Sigmoid colon (tissue), 7 donors: ENCODE measurements around the gene NACC1. TPM values are rescaled to one million over a fixed set of nuclear protein-coding genes. Genes with fewer than 3 reads are reported as not detected.

Experiments
- DNase-seq: peaks from one replicate; pipeline ENCODE4 v3.0.0-alpha.2; 2019
- H3K27ac ChIP-seq, 4 donors: fragments of 200-600 bp; sonication (generic); one replicate each; pipeline ENCODE4 v1.5.1; 2016 to 2019; ENCODE audit warnings: mild to moderate bottlenecking in 1 of 4
- H3K27me3 ChIP-seq, 3 donors: fragments of 200-600 bp; sonication (generic); one replicate each; pipeline ENCODE4 v1.5.1; 2019; ENCODE audit warnings: mild to moderate bottlenecking in 1 of 3
- H3K36me3 ChIP-seq, 4 donors: fragments of 200-600 bp; sonication (generic); one replicate each; pipeline ENCODE4 v1.5.1; 2016 to 2019
- H3K4me1 ChIP-seq, 4 donors: fragments of 200-600 bp; sonication (generic); one replicate each; pipeline ENCODE4 v1.5.1; 2017 to 2019
- H3K4me3 ChIP-seq, 4 donors: fragments of 200-600 bp; sonication (generic); one replicate each; pipeline ENCODE4 v1.5.1; 2017 to 2019; ENCODE audit warnings: mild to moderate bottlenecking in 2 of 4, moderate library complexity in 1 of 4
- H3K9me3 ChIP-seq, 4 donors: fragments of 200-600 bp in 3 of 4; sonication (generic) in 3 of 4; one replicate each; pipeline versions ENCODE4 v1.5.1 to v1.6.1; 2013 to 2019
- CTCF ChIP-seq, 4 experiments: fragments of 450-650 bp in 3 of 4; fragments of 200-600 bp in 1 of 4; IDR thresholded peaks; one replicate each; pipeline ENCODE4 v1.5.1; 2016 to 2019; ENCODE audit warnings: antibody characterized with exemption in 4 of 4, mild to moderate bottlenecking in 3 of 4, moderate library complexity in 2 of 4
- EP300 ChIP-seq, 4 donors: sonication (generic); formaldehyde crosslinking; IDR thresholded peaks; one replicate each; pipeline ENCODE4 v1.6.1; 2017; ENCODE audit warnings: antibody characterized with exemption in 4 of 4
- POLR2A ChIP-seq, 2 donors: fragments of 450-650 bp; IDR thresholded peaks; one replicate each; pipeline ENCODE4 v1.6.1; 2016; ENCODE audit warnings: antibody characterized with exemption in 2 of 2, mild to moderate bottlenecking in 2 of 2, moderate library complexity in 2 of 2
- POLR2AphosphoS5 ChIP-seq, 4 donors: sonication (generic); formaldehyde crosslinking; IDR thresholded peaks; one replicate each; pipeline ENCODE4 v1.6.1; 2017; ENCODE audit warnings: antibody characterized with exemption in 4 of 4
- WGBS, 2 donors: extraction: QIAGEN DNeasy Blood & Tissue Kit; methylation state at CpG; one replicate each; pipeline ENCODE4 v1.1.7; 2013; 5-methylcytosine and 5-hydroxymethylcytosine counted together
- intact Hi-C: fragments of 100-400 bp; cut with DNase I; formaldehyde crosslinking; loops from one replicate; pipeline ENCODE4 v1.15.1; 2023
- polyA plus RNA-seq, 3 donors: library from polyadenylated mRNA; stranded (reverse); fragments of 200-250 nt; gene quantifications; one replicate each; pipeline ENCODE4 v1.2.3, GENCODE V29; 2013
- total RNA-seq, 4 donors: library from RNA; depleted of rRNA; stranded (reverse); fragments of >200 nt; gene quantifications; one replicate each; pipeline ENCODE4 v1.1.0, GENCODE V29; 2016
- donor health status: healthy with polysubstance abuse.
- donor health status: Bipolar disorder and iron deficiency.
- donor health status: healthy.

Gene NACC1
- total and polyA plus RNA-seq, 7 donors = 8.1 to 67.2 (median 18.8) TPM

- H3K9me3 ChIP-seq = no peaks in the 10 kb centered on the region
- peak overlapping the region; percentile 74 to 95 (median 86) for H3K27ac ChIP-seq
- H3K36me3 ChIP-seq = peaks cover 0 to 13% (median 4%) of the 10 kb centered on the region in 4 donors
- no peaks in the 10 kb centered on the region for H3K27me3 ChIP-seq
- intact Hi-C loops = loop anchor here (5.0 to 10.0 kb wide), 2 partner anchors 48 to 220 kb away; partner anchors contain the start of genes DNASE2, IER2, KLF1 and STX10
- H3K4me3 ChIP-seq = peak overlapping the region in 3 of 4 donors; percentile 7 to 29 (median 17)
- WGBS, 2 donors = 35 to 75% methylated on average over 33 of the region's 33 CpGs
- H3K4me1 ChIP-seq = peaks cover 0 to 40% (median 31%) of the 10 kb centered on the region in 4 donors
- no peak for TF ChIP-seq POLR2A (IDR thresholded peaks at IDR 0.05)
- TF ChIP-seq POLR2AphosphoS5 (IDR thresholded peaks at IDR 0.05) = peak; percentile 55 to 86 (median 70)
- peak; percentile 62 to 84 (median 76) for TF ChIP-seq CTCF (IDR thresholded peaks at IDR 0.05)
- peak in 1 of 4 donors; percentile 47 for TF ChIP-seq EP300 (IDR thresholded peaks at IDR 0.05)
- peak; percentile 86 for DNase-seq
These were observed 13.7 kb upstream of the NACC1 start for GRCh38 chr19:13104360-13104847.

DNA sequence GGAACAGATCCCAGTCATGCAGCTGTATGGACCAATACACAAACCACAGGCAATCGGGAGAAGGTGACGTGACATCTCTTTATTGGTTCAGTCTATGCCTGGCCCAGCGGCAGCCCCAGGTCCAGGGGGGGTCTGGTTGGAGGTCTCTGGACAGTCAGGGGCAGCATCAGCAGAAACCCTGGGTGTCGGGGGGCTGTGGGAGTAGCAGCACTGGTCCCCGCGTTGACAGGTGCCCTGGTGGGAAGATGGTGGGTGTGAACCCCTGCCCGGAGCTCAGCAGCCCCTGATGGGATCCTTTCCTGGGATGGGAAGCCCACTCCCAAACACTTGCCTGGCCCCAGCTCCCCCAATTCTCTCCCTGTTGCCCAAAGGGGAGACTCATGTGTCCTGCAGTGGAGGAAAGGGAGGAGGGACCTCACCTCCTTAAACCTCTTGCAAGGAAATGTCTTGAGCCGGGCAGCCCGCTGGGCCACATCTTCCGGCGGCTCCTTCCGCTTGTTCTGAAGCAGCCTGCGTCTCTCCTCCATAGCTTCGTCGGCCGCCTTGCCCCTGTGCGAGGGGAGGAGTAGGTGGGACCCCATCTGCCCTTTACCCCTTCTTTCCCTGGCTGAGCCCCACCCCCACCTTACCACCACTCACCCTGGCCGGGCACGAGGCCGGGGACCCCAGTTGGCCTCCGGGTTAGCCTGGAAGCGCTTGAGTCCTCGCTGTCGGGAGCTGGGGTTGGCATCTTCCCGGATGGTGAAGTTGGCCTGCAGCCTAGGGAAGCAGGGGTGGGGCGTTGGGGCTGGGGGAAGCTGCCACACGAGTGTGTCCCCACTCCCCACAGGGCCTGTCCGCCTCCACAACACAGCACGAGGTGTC is 13.0 kb upstream of the NACC1 start:
- H3K27ac ChIP-seq = peak overlapping the region; percentile 74 to 95 (median 86)
- intact Hi-C loops = loop anchor here (5.0 to 10.0 kb wide), 2 partner anchors 47 to 220 kb away; partner anchors contain the start of genes DNASE2, IER2, KLF1 and STX10
- peaks cover 0 to 34% (median 27%) of the 10 kb centered on the region in 4 donors for H3K4me1 ChIP-seq
- H3K9me3 ChIP-seq = no peaks in the 10 kb centered on the region
- TF ChIP-seq CTCF (IDR thresholded peaks at IDR 0.05) = peak in 1 of 4 experiments; percentile 6
- TF ChIP-seq POLR2A (IDR thresholded peaks at IDR 0.05) = no peak
- H3K36me3 ChIP-seq = peaks cover 0 to 20% (median 7%) of the 10 kb centered on the region in 4 donors
- 63 to 79% methylated on average over 29 of the region's 29 CpGs for WGBS, 2 donors
- DNase-seq = no peak
- H3K27me3 ChIP-seq = no peaks in the 10 kb centered on the region
- H3K4me3 ChIP-seq = peak overlapping the region in 3 of 4 donors; percentile 7 to 29 (median 17)

DNA sequence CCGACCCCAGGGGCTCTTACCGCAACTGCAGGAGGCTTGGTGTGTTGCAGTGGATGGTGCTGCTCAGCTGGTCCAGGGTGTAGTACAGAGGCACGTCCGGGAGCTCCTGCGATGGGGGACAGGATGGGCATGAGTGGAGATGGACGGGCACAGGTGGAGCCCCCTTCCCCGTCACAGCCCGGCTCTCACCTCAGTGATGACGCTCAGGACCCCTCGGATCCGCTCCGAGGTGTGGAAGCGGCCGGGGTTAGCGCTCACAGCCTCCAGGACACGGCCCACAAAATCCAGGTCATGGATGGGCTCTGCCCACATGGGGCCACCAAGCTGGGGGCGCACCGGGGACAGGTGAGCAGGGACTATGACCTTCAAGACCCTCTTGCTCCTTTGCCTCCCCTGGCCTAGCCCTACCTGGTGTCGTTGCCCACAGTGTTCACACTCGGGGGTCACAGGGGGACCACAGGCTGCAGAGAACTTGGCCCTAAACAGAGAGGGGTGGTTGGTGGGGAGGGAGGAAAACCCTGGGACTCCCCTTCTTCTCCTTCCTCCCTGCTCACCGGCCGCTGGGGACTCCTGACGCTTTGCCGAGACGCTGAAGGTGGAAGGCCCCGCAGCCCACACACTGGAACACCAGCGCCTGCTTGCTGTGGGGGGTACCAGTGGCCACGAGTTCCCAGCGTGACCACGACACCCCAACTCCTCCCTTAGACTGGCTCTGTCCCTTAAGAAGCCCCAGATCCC is 8.5 kb upstream of the NACC1 start:
- Histone ChIP-seq H3K36me3 (peaks cover 0 to 50% (median 12%) of the 10 kb centered on the region in 4 donors), H3K4me3 (no peak overlapping the region), H3K27me3 (no peaks in the 10 kb centered on the region), H3K4me1 (peaks cover 0 to under 1% (median 0%) of the 10 kb centered on the region in 4 donors), H3K9me3 (no peaks in the 10 kb centered on the region), H3K27ac (no peak overlapping the region)
- 95 to 97% methylated on average over 30 of the region's 30 CpGs for WGBS, 2 donors
- TF ChIP-seq EP300 (IDR thresholded peaks at IDR 0.05) (no peak), POLR2A (IDR thresholded peaks at IDR 0.05) (no peak), CTCF (IDR thresholded peaks at IDR 0.05) (no peak)
- DNase-seq = no peak
- intact Hi-C loops = loop anchor here (10.0 kb wide), 1 partner anchor 225 kb away; the partner anchor contains the start of genes DNASE2 and KLF1

- Histone ChIP-seq H3K4me1 (peaks cover 0 to 5% (median under 1%) of the 10 kb centered on the region in 4 donors), H3K4me3 (no peak overlapping the region), H3K9me3 (no peaks in the 10 kb centered on the region), H3K27ac (no peak overlapping the region), H3K27me3 (no peaks in the 10 kb centered on the region), H3K36me3 (peaks cover 0 to 56% (median 15%) of the 10 kb centered on the region in 4 donors)
- no peak for TF ChIP-seq CTCF (IDR thresholded peaks at IDR 0.05)
- no peak for TF ChIP-seq POLR2A (IDR thresholded peaks at IDR 0.05)
- intact Hi-C loops = no loop called here
- 94 to 95% methylated on average over 15 of the region's 15 CpGs for WGBS, 2 donors
- no peak for DNase-seq
These were observed 7.9 kb upstream of the NACC1 start for GRCh38 chr19:13110099-13110610.
